ENCODE data around the gene TWIST2. TPM values are rescaled to one million over a fixed set of nuclear protein-coding genes. Genes with fewer than 3 reads are reported as not detected.

TWIST2 gene
- polyA plus RNA-seq, 1 of the 3 experiments (the other 2 are of a cell fraction), result 19.5 TPM

DNA sequence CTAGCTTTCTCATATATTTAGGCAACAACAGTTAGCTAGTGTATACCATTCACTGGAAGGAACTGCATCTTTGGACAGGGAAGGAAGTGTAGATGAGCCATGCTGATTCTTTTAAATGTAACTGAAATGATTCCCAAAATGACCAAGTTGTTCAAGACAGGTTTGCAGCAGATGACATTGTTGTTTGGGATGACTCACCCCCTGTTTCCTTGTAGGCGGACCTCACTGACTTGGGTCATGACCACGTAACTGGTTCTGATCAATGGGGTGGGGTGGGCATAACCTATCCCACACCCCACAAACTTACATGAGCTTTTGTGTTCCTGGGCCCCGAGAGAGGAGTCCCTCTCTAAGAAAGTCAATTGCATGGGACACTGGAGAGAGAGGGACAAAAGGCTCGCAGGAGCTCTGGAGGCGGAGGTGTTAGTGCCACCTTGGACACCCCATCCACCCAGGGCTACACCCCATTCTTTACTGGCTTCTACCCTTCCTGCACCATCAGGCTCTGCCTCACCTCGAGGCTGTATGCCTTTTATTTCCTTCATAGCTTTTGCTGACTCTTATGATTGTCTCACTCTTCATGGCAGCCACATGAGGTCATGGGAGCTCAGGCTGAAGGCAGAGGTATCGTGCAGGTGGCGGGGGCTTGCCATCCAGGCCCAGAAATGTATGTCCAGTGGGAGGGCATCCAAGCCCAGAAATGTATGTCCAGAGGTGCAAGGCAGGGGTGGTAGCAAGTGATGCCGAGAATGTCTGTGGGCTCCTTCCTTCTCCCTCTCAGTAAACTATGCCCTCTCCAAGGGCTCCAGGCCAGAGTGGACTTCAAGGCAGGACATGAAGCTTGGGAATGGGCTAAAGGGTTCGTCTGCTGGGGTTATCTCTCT lies 108.0 kb downstream of the TWIST2 start:
- no peak for TF ChIP-seq GATA2 (CRISPR knock-in tag; IDR thresholded peaks at IDR 0.05)
- Histone ChIP-seq H2AFZ (ENCODE audit: low read depth) (no peak overlapping the region), H4K20me1 (ENCODE audit: insufficient read depth) (no peaks in the 10 kb centered on the region), H3K4me3 (ENCODE audit: low read depth in 2 of 2, low read length in 1 of 2) (no peak overlapping the region), H3F3A (replicated peaks; ENCODE audit: insufficient read depth) (no peaks in the 10 kb centered on the region), H3K9me2 (no peaks in the 10 kb centered on the region), H3K4me1 (ENCODE audit: control insufficient read depth in 1 of 2, insufficient read depth in 2 of 2, low read depth in 1 of 2, low read length in 1 of 2) (no peaks in the 10 kb centered on the region), H3K9me3 (no peaks in the 10 kb centered on the region), H3K36me3 (replicated peaks in 1 of 2; ENCODE audit: control insufficient read depth in 1 of 2, insufficient read depth in 2 of 2, low read length in 1 of 2) (no peaks in the 10 kb centered on the region), H3K27me3 (ENCODE audit: insufficient read depth) (no peaks in the 10 kb centered on the region), H3K27ac (ENCODE audit: low read depth in 2 of 2, low read length in 1 of 2) (no peak overlapping the region), H3K9ac (no peak overlapping the region), H3K4me2 (no peak overlapping the region), H3K79me2 (ENCODE audit: insufficient read depth) (no peaks in the 10 kb centered on the region)
- ChIA-PET CTCF (interaction anchor here (0.8 kb wide), 2 partner anchors 15 to 151 kb away, joined by 3 read pairs; no protein-coding TSS in a partner anchor), POLR2A (no interaction called here)
- 42% methylated on average over 10 of the region's 10 CpGs for WGBS (ENCODE audit: low lambda C conversion rate)
- no peak for DNase-seq

DNA sequence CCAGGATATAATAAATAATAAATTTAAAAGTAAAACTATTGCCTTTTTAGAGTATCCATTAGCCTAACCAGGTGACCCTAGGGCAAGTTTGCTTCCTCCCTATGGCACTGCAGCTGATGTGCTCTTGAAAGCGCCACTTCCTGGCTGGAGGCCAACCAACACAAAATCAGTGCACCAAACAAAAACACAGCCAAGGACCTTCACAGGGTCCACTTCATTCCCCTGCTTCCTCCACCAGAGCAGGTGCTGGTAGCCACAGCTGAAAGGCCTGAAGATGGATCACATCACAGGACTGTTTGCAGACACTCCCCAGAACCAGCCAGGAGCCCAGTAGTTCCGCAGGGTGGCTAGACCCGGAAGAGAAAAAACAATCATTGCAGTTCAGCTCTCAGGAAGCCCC lies 108.8 kb downstream of the TWIST2 start:
- Histone ChIP-seq H3K4me3 (ENCODE audit: low read depth in 2 of 2, low read length in 1 of 2) (no peak overlapping the region), H3K36me3 (replicated peaks in 1 of 2; ENCODE audit: control insufficient read depth in 1 of 2, insufficient read depth in 2 of 2, low read length in 1 of 2) (no peaks in the 10 kb centered on the region), H3K4me2 (no peak overlapping the region), H4K20me1 (ENCODE audit: insufficient read depth) (no peaks in the 10 kb centered on the region), H3K79me2 (ENCODE audit: insufficient read depth) (no peaks in the 10 kb centered on the region), H2AFZ (ENCODE audit: low read depth) (no peak overlapping the region), H3F3A (replicated peaks; ENCODE audit: insufficient read depth) (no peaks in the 10 kb centered on the region), H3K27me3 (ENCODE audit: insufficient read depth) (no peaks in the 10 kb centered on the region), H3K4me1 (ENCODE audit: control insufficient read depth in 1 of 2, insufficient read depth in 2 of 2, low read depth in 1 of 2, low read length in 1 of 2) (no peaks in the 10 kb centered on the region), H3K9ac (no peak overlapping the region), H3K27ac (ENCODE audit: low read depth in 2 of 2, low read length in 1 of 2) (no peak overlapping the region), H3K9me2 (no peaks in the 10 kb centered on the region), H3K9me3 (no peaks in the 10 kb centered on the region)
- TF ChIP-seq, protein P1, sequence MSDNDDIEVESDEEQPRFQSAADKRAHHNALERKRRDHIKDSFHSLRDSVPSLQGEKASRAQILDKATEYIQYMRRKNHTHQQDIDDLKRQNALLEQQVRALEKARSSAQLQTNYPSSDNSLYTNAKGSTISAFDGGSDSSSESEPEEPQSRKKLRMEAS (IDR thresholded peaks at IDR 0.05; ENCODE audit: low read depth), result no peak
- TF ChIP-seq FOSL2 (IDR thresholded peaks at IDR 0.05; ENCODE audit: borderline replicate concordance, low read depth) (no peak), TCF12 (IDR thresholded peaks at IDR 0.05) (no peak), NRF1 (IDR thresholded peaks at IDR 0.05; ENCODE audit: low read depth, low read length) (no peak), ELF1 (IDR thresholded peaks at IDR 0.05) (no peak), RAD21 (IDR thresholded peaks at IDR 0.05; ENCODE audit: low read length) (no peak), SMC3 (IDR thresholded peaks at IDR 0.05; ENCODE audit: low read depth, low read length) (no peak), NFIC (IDR thresholded peaks at IDR 0.05; ENCODE audit: borderline replicate concordance) (no peak), EZH2phosphoT487 (IDR thresholded peaks at IDR 0.05; ENCODE audit: borderline replicate concordance, low read depth) (no peak), MXI1 (IDR thresholded peaks at IDR 0.05; ENCODE audit: low read depth, low read length) (no peak), MEF2A (IDR thresholded peaks at IDR 0.05; ENCODE audit: borderline replicate concordance, low read depth) (no peak)
- TF ChIP-seq, protein P2, sequence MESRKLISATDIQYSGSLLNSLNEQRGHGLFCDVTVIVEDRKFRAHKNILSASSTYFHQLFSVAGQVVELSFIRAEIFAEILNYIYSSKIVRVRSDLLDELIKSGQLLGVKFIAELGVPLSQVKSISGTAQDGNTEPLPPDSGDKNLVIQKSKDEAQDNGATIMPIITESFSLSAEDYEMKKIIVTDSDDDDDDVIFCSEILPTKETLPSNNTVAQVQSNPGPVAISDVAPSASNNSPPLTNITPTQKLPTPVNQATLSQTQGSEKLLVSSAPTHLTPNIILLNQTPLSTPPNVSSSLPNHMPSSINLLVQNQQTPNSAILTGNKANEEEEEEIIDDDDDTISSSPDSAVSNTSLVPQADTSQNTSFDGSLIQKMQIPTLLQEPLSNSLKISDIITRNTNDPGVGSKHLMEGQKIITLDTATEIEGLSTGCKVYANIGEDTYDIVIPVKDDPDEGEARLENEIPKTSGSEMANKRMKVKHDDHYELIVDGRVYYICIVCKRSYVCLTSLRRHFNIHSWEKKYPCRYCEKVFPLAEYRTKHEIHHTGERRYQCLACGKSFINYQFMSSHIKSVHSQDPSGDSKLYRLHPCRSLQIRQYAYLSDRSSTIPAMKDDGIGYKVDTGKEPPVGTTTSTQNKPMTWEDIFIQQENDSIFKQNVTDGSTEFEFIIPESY (IDR thresholded peaks at IDR 0.05; ENCODE audit: borderline replicate concordance, low read depth), result no peak
- TF ChIP-seq, protein P3, sequence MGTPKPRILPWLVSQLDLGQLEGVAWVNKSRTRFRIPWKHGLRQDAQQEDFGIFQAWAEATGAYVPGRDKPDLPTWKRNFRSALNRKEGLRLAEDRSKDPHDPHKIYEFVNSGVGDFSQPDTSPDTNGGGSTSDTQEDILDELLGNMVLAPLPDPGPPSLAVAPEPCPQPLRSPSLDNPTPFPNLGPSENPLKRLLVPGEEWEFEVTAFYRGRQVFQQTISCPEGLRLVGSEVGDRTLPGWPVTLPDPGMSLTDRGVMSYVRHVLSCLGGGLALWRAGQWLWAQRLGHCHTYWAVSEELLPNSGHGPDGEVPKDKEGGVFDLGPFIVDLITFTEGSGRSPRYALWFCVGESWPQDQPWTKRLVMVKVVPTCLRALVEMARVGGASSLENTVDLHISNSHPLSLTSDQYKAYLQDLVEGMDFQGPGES (IDR thresholded peaks at IDR 0.05; ENCODE audit: low read depth, low read length), result no peak
- TF ChIP-seq, protein P4, sequence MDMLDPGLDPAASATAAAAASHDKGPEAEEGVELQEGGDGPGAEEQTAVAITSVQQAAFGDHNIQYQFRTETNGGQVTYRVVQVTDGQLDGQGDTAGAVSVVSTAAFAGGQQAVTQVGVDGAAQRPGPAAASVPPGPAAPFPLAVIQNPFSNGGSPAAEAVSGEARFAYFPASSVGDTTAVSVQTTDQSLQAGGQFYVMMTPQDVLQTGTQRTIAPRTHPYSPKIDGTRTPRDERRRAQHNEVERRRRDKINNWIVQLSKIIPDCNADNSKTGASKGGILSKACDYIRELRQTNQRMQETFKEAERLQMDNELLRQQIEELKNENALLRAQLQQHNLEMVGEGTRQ (IDR thresholded peaks at IDR 0.05; ENCODE audit: borderline replicate concordance, low read depth, low read length), result no peak
- CTCF ChIA-PET, result interaction anchor here (0.8 kb wide), 1 partner anchor 150 kb away, joined by 3 read pairs; no protein-coding TSS in a partner anchor
- POLR2A ChIA-PET, result no interaction called here
- WGBS (ENCODE audit: low lambda C conversion rate), result 59% methylated on average over 3 of the region's 3 CpGs
- no peak for DNase-seq
